ENCODE data around the gene EIF3F.

Gene EIF3F

GRCh38 chr11:8023831-8024555, 36.9 kb downstream of the EIF3F start:
- no peak for DNase-seq

- DNase-seq, result no peak
Measured at GRCh38 chr11:8025123-8025522, 38.0 kb downstream of the EIF3F start.

GRCh38 chr11:8025816-8026215, 38.7 kb downstream of the EIF3F start:
- no peak for DNase-seq

GRCh38 chr11:8026982-8027381, 39.8 kb downstream of the EIF3F start:
- no peak for DNase-seq

GRCh38 chr11:8028766-8029165, 41.6 kb downstream of the EIF3F start:
- DNase-seq, result no peak

GRCh38 chr11:8030526-8031247, 43.5 kb downstream of the EIF3F start:
- DNase-seq, result no peak

DNA sequence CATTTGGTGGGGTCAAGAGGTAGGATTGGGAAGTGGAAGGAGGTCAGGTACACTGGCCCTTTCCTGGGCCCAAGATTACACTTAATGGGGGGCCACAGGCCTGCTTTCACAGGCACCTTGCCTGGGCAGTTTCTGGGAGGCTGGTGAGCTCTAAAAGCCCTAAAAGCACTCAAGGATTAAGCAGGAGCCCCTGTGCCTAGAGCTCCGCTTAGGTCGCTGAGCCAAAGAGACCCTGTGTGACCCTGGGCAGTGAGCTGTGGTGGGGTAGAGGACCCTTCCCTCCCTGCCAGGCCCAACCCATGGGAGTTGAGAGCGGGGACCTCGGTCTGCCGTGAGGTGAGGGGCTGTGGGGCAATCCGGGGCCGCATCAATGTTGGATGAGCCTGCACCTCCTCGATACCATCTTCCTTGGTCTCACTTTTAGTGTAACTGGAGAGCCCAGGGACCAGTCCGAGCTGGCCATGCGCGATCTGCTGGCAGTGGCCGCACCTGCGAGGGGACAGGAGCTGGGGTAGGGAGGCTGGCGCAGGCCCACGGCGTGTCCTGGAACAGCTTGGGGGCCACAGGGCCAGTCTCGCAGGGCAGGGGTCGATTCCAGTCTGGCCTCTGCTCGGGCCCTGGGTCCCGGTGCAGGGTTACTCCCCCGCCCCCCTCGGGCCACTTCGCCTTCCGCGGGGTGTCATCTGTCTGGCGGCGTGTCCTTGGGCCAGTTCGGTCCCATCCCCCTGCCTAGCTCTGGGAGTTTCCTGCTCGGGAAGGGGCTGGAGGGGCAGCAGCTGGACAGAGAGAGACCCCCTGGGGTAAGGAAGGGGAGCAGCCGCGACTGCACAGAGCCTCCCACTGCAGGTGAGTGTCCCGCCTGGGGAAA, 44.3 kb downstream of the EIF3F start:
- no peak for DNase-seq

DNA sequence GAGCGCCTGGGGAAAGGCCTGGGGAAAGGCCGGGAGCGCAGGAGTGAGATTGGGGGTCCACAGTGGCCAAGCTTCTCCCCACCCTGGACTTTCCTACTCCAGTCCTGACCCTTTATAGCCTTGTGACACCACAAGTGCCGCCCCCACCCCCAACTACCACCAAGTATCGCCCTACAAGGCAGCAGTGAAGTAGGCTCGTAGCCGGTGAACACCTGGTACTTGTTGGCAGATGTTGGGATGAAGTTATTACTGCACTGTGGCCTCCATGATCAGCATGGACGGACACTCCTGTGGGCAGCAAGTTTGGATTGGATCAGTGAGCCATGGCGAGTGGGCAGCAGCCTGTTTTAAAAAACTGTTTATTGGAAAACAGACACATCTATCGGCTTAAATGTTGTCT, 45.0 kb downstream of the EIF3F start:
- no peak for DNase-seq

- no peak for DNase-seq
Measured at GRCh38 chr11:8032576-8033304, 45.6 kb downstream of the EIF3F start.

DNA sequence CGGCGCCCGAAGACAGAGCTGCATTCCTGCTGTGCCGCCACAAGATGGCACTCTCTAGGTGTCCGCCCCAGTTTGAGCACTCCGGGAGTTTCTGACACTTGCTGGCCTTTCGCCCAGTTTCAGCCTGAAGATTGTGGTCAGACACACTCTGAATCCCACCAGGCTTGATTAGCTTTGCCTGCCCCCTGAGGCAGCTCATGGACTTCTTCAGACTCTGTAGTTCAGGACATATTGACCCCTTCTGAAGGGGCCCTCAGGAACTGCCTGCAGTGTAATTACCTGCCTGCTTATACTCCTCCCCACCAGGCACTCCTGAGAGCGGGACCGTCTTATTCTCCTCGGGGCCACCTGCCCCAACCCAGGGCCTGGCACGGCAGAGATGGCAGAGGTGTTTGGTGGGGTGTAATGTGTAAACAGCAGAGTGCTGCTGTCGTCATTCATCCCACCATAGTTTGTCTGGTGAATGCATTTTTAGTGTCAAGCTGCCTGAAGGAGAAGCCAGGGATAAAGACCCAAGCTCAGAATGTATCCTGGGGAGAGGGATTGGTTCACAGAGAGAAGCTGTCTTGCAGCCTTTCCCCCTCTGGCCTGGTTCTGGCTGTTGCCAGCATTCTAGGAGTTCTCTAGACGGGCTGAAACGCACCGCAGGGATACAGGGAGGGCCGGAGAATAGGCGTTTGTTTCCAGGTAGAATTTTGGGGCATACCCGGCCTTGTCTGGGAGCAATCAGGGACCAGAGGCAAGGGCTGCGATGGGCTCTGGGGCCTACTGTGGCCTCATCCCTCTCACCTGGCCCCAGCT, 46.4 kb downstream of the EIF3F start:
- peak in 11 of 14 donors; percentile 32 to 56 (median 45) for DNase-seq

DNA sequence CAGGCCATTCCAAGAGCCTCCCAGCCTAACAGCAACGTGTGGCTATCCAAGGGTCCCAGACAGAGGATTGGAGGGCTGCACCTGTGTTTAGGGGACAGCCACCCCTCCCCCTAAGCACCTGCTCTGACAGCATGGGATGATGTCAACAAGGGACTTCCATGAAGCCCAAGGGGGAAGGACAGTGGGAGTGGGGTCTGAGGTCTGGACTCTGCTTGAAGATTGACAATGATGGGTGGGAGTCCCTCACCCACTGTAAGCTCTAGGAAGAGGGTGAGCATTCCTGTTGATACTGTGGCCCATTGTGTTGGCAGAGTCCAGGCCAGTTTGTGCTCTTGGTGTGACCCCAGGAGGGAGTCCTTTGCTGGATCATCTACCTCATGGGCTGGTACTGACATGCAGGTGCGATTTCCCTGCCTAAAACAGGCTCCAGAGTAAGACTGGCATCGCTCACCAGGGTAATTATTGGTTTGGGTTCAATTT, 47.0 kb downstream of the EIF3F start:
- DNase-seq, result no peak

DNA sequence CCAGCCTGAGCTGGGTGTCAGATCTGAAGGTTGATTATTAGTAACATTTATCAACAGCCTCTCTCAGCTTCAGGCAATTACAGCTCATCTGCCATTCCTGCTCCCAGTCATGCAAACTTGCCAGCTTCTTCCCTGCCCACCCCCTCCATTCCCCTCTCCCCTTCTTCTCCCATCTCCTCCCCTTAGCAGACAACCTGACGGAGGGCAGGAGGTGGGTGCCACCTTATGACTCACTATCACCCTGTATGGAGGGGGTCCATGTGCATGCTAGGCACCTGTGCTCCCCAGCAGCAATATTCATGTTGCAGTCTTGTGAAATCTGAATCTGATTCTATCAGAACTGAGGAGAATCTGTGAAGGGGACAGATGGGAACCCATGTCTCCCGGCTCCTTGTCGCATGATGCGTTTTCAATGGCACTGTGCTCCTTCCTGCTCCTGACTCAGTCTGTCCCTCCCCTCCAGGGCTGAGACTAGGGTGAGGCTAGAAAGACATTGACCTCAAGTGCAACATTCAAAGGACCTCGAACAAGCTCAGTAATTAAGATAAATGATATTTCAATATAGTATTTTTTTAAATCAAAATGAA, 47.6 kb downstream of the EIF3F start:
- DNase-seq, result no peak

DNA sequence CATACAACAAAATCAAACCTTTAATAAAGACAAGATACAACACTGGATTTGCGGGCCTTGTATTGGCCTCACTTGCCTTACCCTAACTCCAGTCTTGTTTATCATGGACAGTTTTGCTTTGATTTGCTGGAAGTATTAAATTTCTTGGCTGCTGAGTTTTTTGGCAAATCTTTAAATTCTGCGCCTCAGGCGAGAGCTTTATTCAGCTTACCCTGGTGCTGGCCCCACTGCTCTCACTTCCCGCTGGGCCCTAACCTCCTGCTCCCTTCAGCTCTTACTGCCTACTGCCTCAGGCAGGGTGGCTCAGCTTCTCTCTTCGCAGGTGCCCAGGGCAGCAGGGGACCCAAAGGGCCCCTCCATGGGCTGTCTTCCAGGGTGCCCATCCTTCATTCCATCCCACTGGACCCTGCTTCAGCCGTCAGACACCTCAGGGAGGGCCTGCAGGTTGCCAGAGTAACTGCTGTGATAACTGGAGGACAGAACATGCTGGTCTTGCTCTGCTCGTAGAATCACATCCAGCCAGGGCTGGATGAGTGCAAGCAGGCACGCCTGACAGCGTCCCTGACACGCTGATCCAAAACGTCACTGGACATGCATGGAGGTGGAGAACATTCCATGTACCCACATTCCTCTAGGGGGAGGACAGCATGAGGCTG, 48.2 kb downstream of the EIF3F start:
- DNase-seq, result no peak

GRCh38 chr11:8036002-8036802, 49.1 kb downstream of the EIF3F start:
- no peak for DNase-seq

GRCh38 chr11:8036986-8037385, 49.8 kb downstream of the EIF3F start:
- DNase-seq, result no peak

- no peak for DNase-seq
Measured at GRCh38 chr11:8038393-8038792, 51.3 kb downstream of the EIF3F start.

DNA sequence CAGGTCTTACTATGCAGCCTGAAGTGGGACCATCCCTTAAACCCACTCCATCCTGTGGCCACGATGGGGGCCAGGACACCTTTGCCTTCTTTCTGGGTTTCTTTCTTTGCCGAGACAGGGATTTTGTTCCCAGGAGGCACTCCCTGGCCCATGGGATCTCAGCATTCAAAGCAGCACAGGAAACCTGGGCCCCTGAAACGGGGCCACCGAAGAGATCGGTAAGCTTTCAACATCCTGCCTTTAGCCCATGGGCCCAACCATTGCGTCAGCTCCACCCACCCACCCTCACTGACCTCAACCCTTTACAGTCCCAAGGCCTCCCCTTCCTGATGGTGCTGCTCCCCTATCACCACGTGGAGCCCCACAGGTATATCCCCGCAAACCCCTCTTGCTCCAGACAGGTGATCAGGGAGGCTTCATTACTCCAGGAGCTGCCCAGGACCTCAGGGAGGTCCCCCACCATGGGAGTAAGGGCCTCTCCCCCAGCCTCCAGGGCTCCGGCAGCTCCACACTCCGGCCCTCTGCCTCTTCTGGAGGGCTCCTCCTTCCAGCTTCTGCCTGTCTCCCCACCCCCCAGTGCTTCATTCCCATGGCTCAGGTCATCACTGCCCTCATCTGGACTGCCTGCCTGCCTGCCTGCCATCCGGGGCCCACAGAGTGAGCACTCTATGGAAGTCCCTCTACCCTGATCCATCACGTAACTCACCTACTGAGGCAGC, 51.8 kb downstream of the EIF3F start:
- DNase-seq, result no peak

- no peak for DNase-seq
Measured at GRCh38 chr11:8039530-8040260, 52.6 kb downstream of the EIF3F start.
